Loucy (cell line): ENCODE measurements around the gene EPAS1.

Source experiments
- H2AFZ ChIP-seq: fragments of 200-600 bp; sonication (generic); 2 replicates; pipeline ENCODE4 v1.6.0; 2016; ENCODE audit warnings: antibody characterized with exemption, mild to moderate bottlenecking, low read length, moderate library complexity
- H3F3A ChIP-seq: fragments of 200-600 bp; 2 replicates; pipeline ENCODE4 v1.6.0; 2016; ENCODE audit warnings: antibody characterized with exemption, low read depth, mild to moderate bottlenecking
- H3K27me3 ChIP-seq: fragments of 200-600 bp; sonication (generic); 2 replicates; pipeline ENCODE4 v1.6.1; 2014; ENCODE audit warnings: low read length, mild to moderate bottlenecking; ENCODE audit not compliant: insufficient read depth, poor library complexity, severe bottlenecking
- H3K36me3 ChIP-seq: fragments of 200-600 bp; sonication (generic); 2 replicates; pipeline ENCODE4 v1.6.1; 2016; ENCODE audit warnings: low read length; ENCODE audit not compliant: insufficient read depth
- H3K4me1 ChIP-seq: fragments of 200-600 bp; sonication (generic); 2 replicates; pipeline ENCODE4 v1.5.1; 2014; ENCODE audit warnings: low read length, mild to moderate bottlenecking; ENCODE audit not compliant: insufficient read depth, poor library complexity, severe bottlenecking
- H3K4me2 ChIP-seq: fragments of 200-600 bp; sonication (generic); 2 replicates; pipeline ENCODE4 v1.6.0; 2014; ENCODE audit warnings: antibody characterized with exemption, low read length, low read depth, mild to moderate bottlenecking; ENCODE audit not compliant: poor library complexity, severe bottlenecking
- H3K4me3 ChIP-seq: fragments of 200-600 bp; sonication (generic); 2 replicates; pipeline ENCODE4 v1.5.1; 2014; ENCODE audit warnings: low read length, mild to moderate bottlenecking, mixed read lengths; ENCODE audit not compliant: poor library complexity, severe bottlenecking
- H3K79me2 ChIP-seq: fragments of 200-600 bp; sonication (generic); 2 replicates; pipeline ENCODE4 v1.6.1; 2014; ENCODE audit warnings: low read length; ENCODE audit not compliant: insufficient read depth
- H3K9ac ChIP-seq: fragments of 200-600 bp; sonication (generic); 2 replicates; pipeline ENCODE4 v1.6.0; 2014; ENCODE audit warnings: mild to moderate bottlenecking, low read depth, low read length, moderate library complexity; ENCODE audit not compliant: poor library complexity, severe bottlenecking
- H3K9me2 ChIP-seq: fragments of 200-600 bp; sonication (generic); replicated peaks from 2 replicates; pipeline ENCODE4 v1.6.1; 2016; ENCODE audit warnings: low read depth, low read length, mixed read lengths
- H3K9me3 ChIP-seq: fragments of 200-600 bp; sonication (generic); 2 replicates; pipeline ENCODE4 v1.6.1; 2014; ENCODE audit warnings: mild to moderate bottlenecking, antibody characterized with exemption, low read length, low read depth; ENCODE audit not compliant: insufficient read depth
- H4K20me1 ChIP-seq: fragments of 200-600 bp; sonication (generic); 2 replicates; pipeline ENCODE4 v1.6.0; 2014; ENCODE audit warnings: antibody characterized with exemption, low read length, mild to moderate bottlenecking; ENCODE audit not compliant: insufficient read depth, poor library complexity, severe bottlenecking
- EZH2phosphoT487 ChIP-seq: fragments of 200-600 bp; IDR thresholded peaks from 2 replicates; pipeline ENCODE4 v1.6.1; 2018; ENCODE audit warnings: antibody characterized with exemption, mild to moderate bottlenecking, moderate library complexity, borderline replicate concordance
- TF ChIP-seq, protein P1 (sequence below): fragments of 200-600 bp; sonication (generic); conservative IDR thresholded peaks from 2 replicates; pipeline ENCODE4 v1.5.1; 2014; ENCODE audit warnings: mild to moderate bottlenecking, antibody characterized with exemption, low read length

The EPAS1 gene

DNA sequence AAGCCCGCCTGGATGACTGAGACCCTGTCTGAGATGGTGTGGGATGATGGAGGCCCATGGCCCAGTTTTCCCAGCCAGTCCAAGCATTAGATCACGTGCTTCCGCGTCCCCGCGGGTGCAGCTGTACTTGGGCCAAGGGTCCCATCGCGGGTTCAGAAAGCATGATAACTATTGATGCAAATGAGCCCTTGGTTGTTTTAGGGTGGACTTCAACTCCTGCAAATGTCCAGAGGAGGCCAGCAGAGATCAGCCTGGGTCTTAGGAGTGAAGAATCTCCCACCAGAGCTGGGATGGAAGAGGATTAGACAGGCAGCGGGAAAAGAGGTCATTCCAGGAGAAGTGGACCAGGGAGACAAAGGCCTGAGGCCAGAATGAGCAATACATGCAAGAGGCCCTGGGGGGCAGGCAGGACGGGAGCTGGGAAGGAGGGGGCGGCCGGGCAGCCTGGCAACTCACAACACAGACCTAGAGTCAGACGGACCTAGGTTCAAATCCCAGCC lies 92.3 kb downstream of the EPAS1 start:
- Histone ChIP-seq H3K9ac (no peak overlapping the region), H3K79me2 (no peaks in the 10 kb centered on the region), H4K20me1 (no peaks in the 10 kb centered on the region), H3K4me1 (no peaks in the 10 kb centered on the region), H3K36me3 (peaks cover 8% of the 10 kb centered on the region; the same call in 1 of the 2 replicates), H3K27me3 (no peaks in the 10 kb centered on the region), H2AFZ (no peak overlapping the region), H3F3A (no peaks in the 10 kb centered on the region), H3K9me2 (no peaks in the 10 kb centered on the region), H3K4me2 (no peak overlapping the region), H3K9me3 (no peaks in the 10 kb centered on the region), H3K4me3 (no peak overlapping the region)
- no peak for TF ChIP-seq EZH2phosphoT487
- TF ChIP-seq, protein P1, sequence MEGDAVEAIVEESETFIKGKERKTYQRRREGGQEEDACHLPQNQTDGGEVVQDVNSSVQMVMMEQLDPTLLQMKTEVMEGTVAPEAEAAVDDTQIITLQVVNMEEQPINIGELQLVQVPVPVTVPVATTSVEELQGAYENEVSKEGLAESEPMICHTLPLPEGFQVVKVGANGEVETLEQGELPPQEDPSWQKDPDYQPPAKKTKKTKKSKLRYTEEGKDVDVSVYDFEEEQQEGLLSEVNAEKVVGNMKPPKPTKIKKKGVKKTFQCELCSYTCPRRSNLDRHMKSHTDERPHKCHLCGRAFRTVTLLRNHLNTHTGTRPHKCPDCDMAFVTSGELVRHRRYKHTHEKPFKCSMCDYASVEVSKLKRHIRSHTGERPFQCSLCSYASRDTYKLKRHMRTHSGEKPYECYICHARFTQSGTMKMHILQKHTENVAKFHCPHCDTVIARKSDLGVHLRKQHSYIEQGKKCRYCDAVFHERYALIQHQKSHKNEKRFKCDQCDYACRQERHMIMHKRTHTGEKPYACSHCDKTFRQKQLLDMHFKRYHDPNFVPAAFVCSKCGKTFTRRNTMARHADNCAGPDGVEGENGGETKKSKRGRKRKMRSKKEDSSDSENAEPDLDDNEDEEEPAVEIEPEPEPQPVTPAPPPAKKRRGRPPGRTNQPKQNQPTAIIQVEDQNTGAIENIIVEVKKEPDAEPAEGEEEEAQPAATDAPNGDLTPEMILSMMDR: no peak

GRCh38 chr2:46390036-46390435 lies 92.8 kb downstream of the EPAS1 start:
- Histone ChIP-seq H3F3A (no peaks in the 10 kb centered on the region), H2AFZ (no peak overlapping the region), H4K20me1 (no peaks in the 10 kb centered on the region), H3K9me2 (no peaks in the 10 kb centered on the region), H3K9ac (no peak overlapping the region), H3K79me2 (no peaks in the 10 kb centered on the region), H3K4me3 (no peak overlapping the region), H3K9me3 (no peaks in the 10 kb centered on the region), H3K4me1 (no peaks in the 10 kb centered on the region), H3K27me3 (no peaks in the 10 kb centered on the region), H3K4me2 (no peak overlapping the region), H3K36me3 (peaks cover 8% of the 10 kb centered on the region; the same call in 1 of the 2 replicates)
- TF ChIP-seq, protein P1: no peak
- TF ChIP-seq EZH2phosphoT487: no peak

DNA sequence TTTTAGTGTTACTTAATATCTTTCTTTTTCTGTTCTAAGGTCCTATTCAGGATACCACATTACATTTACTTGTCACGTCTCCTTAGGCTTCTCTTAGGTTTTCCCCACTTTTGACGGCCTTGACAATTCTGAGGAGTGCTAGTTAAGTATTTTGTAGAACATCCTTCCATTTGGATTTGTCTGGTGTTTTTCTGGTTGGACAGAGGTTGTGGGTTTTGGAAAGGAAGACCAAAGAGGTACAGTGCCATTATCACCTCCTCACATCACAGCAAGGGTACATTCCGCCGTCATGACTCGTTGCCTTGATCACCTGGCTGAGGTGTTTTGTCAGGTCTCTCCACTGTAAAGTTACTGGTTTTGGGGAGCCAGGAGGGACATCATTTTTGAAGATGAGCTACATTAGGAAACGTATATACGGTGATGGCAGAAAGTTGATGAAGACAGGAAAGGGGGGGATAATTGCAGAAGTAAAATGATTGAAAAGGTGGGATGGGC lies 93.7 kb downstream of the EPAS1 start:
- no peaks in the 10 kb centered on the region for H3K9me2 ChIP-seq
- no peak for TF ChIP-seq EZH2phosphoT487
- TF ChIP-seq, protein P1: no peak
- no peak overlapping the region for H3K4me3 ChIP-seq
- no peaks in the 10 kb centered on the region for H3K9me3 ChIP-seq
- no peak overlapping the region for H2AFZ ChIP-seq
- no peaks in the 10 kb centered on the region for H4K20me1 ChIP-seq
- H3K36me3 ChIP-seq: peaks cover 4% of the 10 kb centered on the region; the same call in 1 of the 2 replicates
- H3K4me1 ChIP-seq: no peaks in the 10 kb centered on the region
- no peaks in the 10 kb centered on the region for H3F3A ChIP-seq
- H3K4me2 ChIP-seq: no peak overlapping the region
- H3K79me2 ChIP-seq: no peaks in the 10 kb centered on the region
- H3K9ac ChIP-seq: no peak overlapping the region
- no peaks in the 10 kb centered on the region for H3K27me3 ChIP-seq
